Endothelial cell of umbilical vein (primary cell): ENCODE data around the gene TMEM205. TPM values are rescaled to one million over a fixed set of nuclear protein-coding genes. Genes with fewer than 3 reads are reported as not detected.
"Not testable (repeated sequence)": the region's sequence is repeated elsewhere in the genome, so short reads cannot be mapped to it uniquely, and the experiment has no call there.

Source experiments
- BruUV-seq: library from RNA; stranded (reverse); fragments of 400-500 nt; replicated peaks from 2 replicates; lab custom pipeline; 2021; lab: Mats Ljungman, UMichigan
- CTCF ChIA-PET: fragments of 300-600, 350-600 bp; sonication (Branson Sonifier 250); formaldehyde crosslinking; loops from one replicate; lab custom pipeline; 2021; ENCODE audit warnings: antibody characterized with exemption, inconsistent platforms; lab: Charles Lee
- POLR2A ChIA-PET: fragments of 300-600, 350-600 bp; sonication (Branson Sonifier 250); formaldehyde crosslinking; loops from one replicate; lab custom pipeline; 2021; ENCODE audit warnings: antibody characterized with exemption, inconsistent platforms; lab: Charles Lee
- DNase-seq: peaks from one replicate; pipeline ENCODE4 v3.0.0-alpha.2; 2011; ENCODE audit warnings: low read depth, low spot score
- FAIRE-seq: peaks from 2 replicates; lab custom pipeline; 2011; peaks lifted over from hg19 to GRCh38; lab: Jason Lieb, UNC
- H2AFZ ChIP-seq: 2 replicates; pipeline ENCODE4 v1.6.0; 2012; ENCODE audit warnings: low read depth, low read length, control low read depth, inconsistent platforms
- H3K27ac ChIP-seq: 2 replicates; pipeline ENCODE4 v1.5.1; 2011; ENCODE audit warnings: low read depth, mild to moderate bottlenecking, control low read depth, low read length, moderate library complexity; ENCODE audit not compliant: insufficient read depth
- H3K27me3 ChIP-seq, 2 experiments: 2 replicates each; pipeline versions ENCODE4 v1.6.0 to v1.6.1; 2011; ENCODE audit warnings: low read length in 2 of 2, mixed read lengths in 1 of 2; ENCODE audit not compliant: control insufficient read depth in 2 of 2, insufficient read depth in 2 of 2
- H3K36me3 ChIP-seq, 2 experiments: 2 replicates in 1 of 2; 3 replicates in 1 of 2; pipeline ENCODE4 v1.5.1; 2011; ENCODE audit warnings: low read length in 2 of 2, mild to moderate bottlenecking in 1 of 2, moderate library complexity in 1 of 2; ENCODE audit not compliant: control insufficient read depth in 2 of 2, insufficient read depth in 2 of 2; ENCODE audit errors: extremely low read depth in 1 of 2
- H3K4me1 ChIP-seq: 3 replicates; pipeline ENCODE4 v1.5.1; 2011; ENCODE audit warnings: mild to moderate bottlenecking, low read length; ENCODE audit not compliant: control insufficient read depth, insufficient read depth; ENCODE audit errors: extremely low read depth
- H3K4me2 ChIP-seq: 2 replicates; pipeline ENCODE4 v1.6.1; 2011; ENCODE audit warnings: low read length, control low read depth, mixed read lengths; ENCODE audit not compliant: insufficient read depth
- H3K4me3 ChIP-seq, 3 experiments: fragments of 200-600 bp in 1 of 3; sonication (generic), shearing (Covaris generic) in 1 of 3; replicated peaks in 1 of 3; 2 replicates each; pipeline ENCODE4 v1.5.1; 2011 to 2016; ENCODE audit warnings: control low read depth in 3 of 3, low read length in 3 of 3, mild to moderate bottlenecking in 2 of 3, inconsistent platforms in 1 of 3, low read depth in 1 of 3, moderate library complexity in 1 of 3; ENCODE audit not compliant: insufficient read depth in 1 of 3
- H3K79me2 ChIP-seq: 2 replicates; pipeline ENCODE4 v1.6.0; 2012; ENCODE audit warnings: low read length, inconsistent platforms; ENCODE audit not compliant: control insufficient read depth, insufficient read depth
- H3K9ac ChIP-seq: replicated peaks from 2 replicates; pipeline ENCODE3; 2011; ENCODE audit warnings: low read length, control low read depth; ENCODE audit not compliant: insufficient read depth; ENCODE audit errors: extremely low read depth
- H3K9me1 ChIP-seq: replicated peaks from 3 replicates; pipeline ENCODE4 v1.6.0; 2011; ENCODE audit warnings: mild to moderate bottlenecking, low read length; ENCODE audit not compliant: control insufficient read depth, insufficient read depth; ENCODE audit errors: extremely low read depth
- H3K9me3 ChIP-seq: replicated peaks from 2 replicates; pipeline ENCODE4 v1.5.1; 2012; ENCODE audit warnings: low read length, inconsistent platforms; ENCODE audit not compliant: control insufficient read depth, insufficient read depth
- H4K20me1 ChIP-seq: replicated peaks from 2 replicates; pipeline ENCODE3; 2011; ENCODE audit warnings: mild to moderate bottlenecking, low read length; ENCODE audit not compliant: control insufficient read depth, insufficient read depth; ENCODE audit errors: extremely low read depth
- CTCF ChIP-seq, 2 donors: IDR thresholded peaks; 1 replicate in 1 of 2; 2 replicates in 1 of 2; pipeline ENCODE4 v1.5.1; 2011; ENCODE audit warnings: low read length in 2 of 2, mild to moderate bottlenecking in 2 of 2, moderate library complexity in 2 of 2, control low read depth in 1 of 2, inconsistent platforms in 1 of 2, low read depth in 1 of 2; ENCODE audit not compliant: insufficient read depth in 1 of 2; ENCODE audit errors: extremely low read depth in 1 of 2
- EZH2 ChIP-seq: IDR thresholded peaks from 2 replicates; pipeline ENCODE4 v1.6.1; 2012; ENCODE audit warnings: borderline replicate concordance, low read depth, mild to moderate bottlenecking, moderate library complexity, low read length, inconsistent platforms; ENCODE audit not compliant: severe bottlenecking
- FOS ChIP-seq: IDR thresholded peaks from 2 replicates; pipeline ENCODE4 v1.6.1; 2011; ENCODE audit warnings: mild to moderate bottlenecking, low read length, moderate library complexity, borderline replicate concordance; ENCODE audit not compliant: insufficient read depth
- GATA2 ChIP-seq: IDR thresholded peaks from 2 replicates; pipeline ENCODE4 v1.7.0; 2011; ENCODE audit warnings: low read depth, mild to moderate bottlenecking, moderate library complexity, mixed read lengths, low read length; ENCODE audit not compliant: insufficient read length, insufficient read depth
- JUN ChIP-seq: IDR thresholded peaks from 2 replicates; pipeline ENCODE4 v1.6.1; 2011; ENCODE audit warnings: borderline replicate concordance, low read depth; ENCODE audit not compliant: insufficient read length, insufficient read depth
- MAX ChIP-seq: IDR thresholded peaks from 2 replicates; pipeline ENCODE4 v1.6.1; 2011; ENCODE audit not compliant: insufficient read depth, insufficient read length
- MYC ChIP-seq: IDR thresholded peaks from one replicate; pipeline ENCODE4 v1.6.1; 2011; ENCODE audit warnings: mild to moderate bottlenecking, low read depth, low read length
- POLR2A ChIP-seq: IDR thresholded peaks from 2 replicates; pipeline ENCODE4 v1.6.1; 2012; ENCODE audit warnings: low read depth, mild to moderate bottlenecking, control low read depth, low read length
- POLR2AphosphoS5 ChIP-seq: IDR thresholded peaks from 2 replicates; pipeline ENCODE4 v1.6.1; 2012; ENCODE audit warnings: low read depth, mild to moderate bottlenecking, control low read depth, low read length, moderate library complexity; ENCODE audit not compliant: insufficient read depth
- dilution Hi-C: fragments of 300-500 bp; cut with MboI; formaldehyde crosslinking; loops from one replicate; pipeline ENCODE4 v1.15.0; 2019; ENCODE audit warnings: low sequenced_read_pairs; ENCODE audit not compliant: extremely low pct_ligation_motif_present
- intact Hi-C: fragments of 100-400 bp; cut with micrococcal nuclease; formaldehyde crosslinking; loops from one replicate; pipeline ENCODE4 v1.10.0; 2022
- polyA plus RNA-seq, 4 experiments: library from polyadenylated mRNA; depleted of rRNA in 3 of 4; stranded (reverse) in 3 of 4; unstranded in 1 of 4; fragments of >200 nt; gene quantifications; 2 replicates each; pipeline versions ENCODE4 v1.2.1 to v1.2.3, GENCODE V29; 2011 to 2012; ENCODE audit warnings: missing spikeins in 1 of 4
- total RNA-seq: library from RNA; stranded (reverse); gene quantifications from 2 replicates; pipeline ENCODE4 v1.2.3, GENCODE V29; 2021

The TMEM205 gene
- total and polyA plus RNA-seq, 2 donors (not counting 3 experiments of a cell fraction or from before 2014, with no cell fraction given) = 57.3 to 345 TPM

- Histone ChIP-seq H3K9ac (no peak overlapping the region), H2AFZ (no peak overlapping the region), H3K36me3 (no peaks in the 10 kb centered on the region), H3K9me3 (no peaks in the 10 kb centered on the region), H4K20me1 (no peaks in the 10 kb centered on the region), H3K79me2 (peaks cover 6% of the 10 kb centered on the region), H3K27me3 (no peaks in the 10 kb centered on the region), H3K27ac (no peak overlapping the region), H3K9me1 (no peaks in the 10 kb centered on the region), H3K4me1 (peaks cover 53% of the 10 kb centered on the region), H3K4me3 (no peak overlapping the region), H3K4me2 (peak overlapping the region; percentile 68)
- BruUV-seq = no TSS peak
- DNase-seq (no peak), FAIRE-seq (no peak)
- dilution Hi-C loops = no loop called here
- TF ChIP-seq MAX (no peak), JUN (no peak), MYC (no peak), FOS (no peak), EZH2 (no peak), GATA2 (no peak), CTCF (IDR thresholded peaks at IDR 0.05; ENCODE audit: extremely low read depth in 1 of 2, insufficient read depth in 1 of 2, low read depth in 1 of 2, low read length in 2 of 2) (no peak), POLR2AphosphoS5 (no peak), POLR2A (no peak)
- ChIA-PET POLR2A (no interaction called here), CTCF (interaction anchor here (2.7 to 5.5 kb wide), 3 partner anchors 26 to 86 kb away, joined by 14 to 55 read pairs (median 16); partner anchors contain the start of genes ODAD3 and PRKCSH)
- intact Hi-C loops = loop anchor here (5.0 kb wide), 1 partner anchor 42 kb away; no protein-coding TSS in a partner anchor
Observed at GRCh38 chr19:11379857-11380350, 33.8 kb upstream of the TMEM205 start.

GRCh38 chr19:11379269-11379845 is 33.3 kb upstream of the TMEM205 start:
- intact Hi-C loops, H3K9ac ChIP-seq, H3K4me2 ChIP-seq, H3K9me1 ChIP-seq, H3K9me3 ChIP-seq, H3K36me3 ChIP-seq, H2AFZ ChIP-seq, FAIRE-seq, H3K27ac ChIP-seq, dilution Hi-C loops, H3K79me2 ChIP-seq, POLR2A ChIA-PET, BruUV-seq, H3K4me3 ChIP-seq, H4K20me1 ChIP-seq, H3K27me3 ChIP-seq, DNase-seq: not testable (repeated sequence)
- H3K4me1 ChIP-seq = peaks cover 49% of the 10 kb centered on the region
- CTCF ChIA-PET = interaction anchor here (2.7 to 5.5 kb wide), 3 partner anchors 27 to 86 kb away, joined by 14 to 55 read pairs (median 16); partner anchors contain the start of genes ODAD3 and PRKCSH
